ENCODE data around the gene PIAS1.
"Not testable (repeated sequence)": the region's sequence is repeated elsewhere in the genome, so short reads cannot be mapped to it uniquely, and the experiment has no call there.

DNA sequence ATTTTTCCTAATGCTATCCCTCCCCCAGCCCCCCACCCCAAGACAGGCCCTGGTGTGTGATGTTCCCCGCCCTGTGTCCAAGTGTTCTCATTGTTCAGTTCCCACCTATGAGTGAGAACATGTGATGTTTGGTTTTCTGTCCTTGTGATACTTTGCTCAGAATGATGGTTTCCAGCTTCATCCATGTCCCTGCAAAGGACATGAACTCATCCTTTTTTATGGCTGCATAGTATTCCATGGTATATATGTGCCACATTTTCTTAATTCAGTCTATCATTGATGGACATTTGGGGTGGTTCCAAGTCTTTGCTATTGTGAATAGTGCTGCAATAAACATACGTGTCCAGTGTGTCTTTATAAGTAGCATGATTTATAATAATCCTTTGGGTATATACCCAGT is 117.9 kb downstream of the PIAS1 start:
- TF ChIP-seq POLR2A, CTCF (IDR thresholded peaks at IDR 0.05): not testable (repeated sequence)

Measured in body of pancreas (tissue), 4 donors.